ENCODE data around the gene JAK1.

JAK1 gene

GRCh38 chr1:64980745-64981600, 14.6 kb upstream of the JAK1 start:
- DNase-seq (ENCODE audit: low read depth in 2 of 2): no peak

GRCh38 chr1:64979358-64979757, 13.0 kb upstream of the JAK1 start:
- DNase-seq (ENCODE audit: low read depth in 2 of 2): no peak

- DNase-seq (ENCODE audit: low read depth in 2 of 2): no peak
Measured at GRCh38 chr1:64976361-64976760, 10.0 kb upstream of the JAK1 start.

- no peak for DNase-seq (ENCODE audit: low read depth in 2 of 2)
Measured at GRCh38 chr1:64975740-64976139, 9.4 kb upstream of the JAK1 start.

GRCh38 chr1:64975127-64975526, 8.8 kb upstream of the JAK1 start:
- no peak for DNase-seq (ENCODE audit: low read depth in 2 of 2)

- no peak for DNase-seq (ENCODE audit: low read depth in 2 of 2)
Measured at GRCh38 chr1:64974288-64974825, 8.0 kb upstream of the JAK1 start.

- DNase-seq (ENCODE audit: low read depth in 2 of 2): no peak
Measured at GRCh38 chr1:64973061-64973647, 6.8 kb upstream of the JAK1 start.

GRCh38 chr1:64969305-64970046, 3.1 kb upstream of the JAK1 start:
- no peak for DNase-seq (ENCODE audit: low read depth in 2 of 2)

- no peak for DNase-seq (ENCODE audit: low read depth in 2 of 2)
Measured at GRCh38 chr1:64967381-64967780, 1.0 kb upstream of the JAK1 start.

GRCh38 chr1:64965366-64966157, 787 bp downstream of the JAK1 start:
- peak in 1 of 2 donors; percentile 50 for DNase-seq (ENCODE audit: low read depth in 2 of 2)

GRCh38 chr1:64963466-64963865, 2.9 kb downstream of the JAK1 start:
- no peak for DNase-seq (ENCODE audit: low read depth in 2 of 2)

- DNase-seq (ENCODE audit: low read depth in 2 of 2): no peak
Measured at GRCh38 chr1:64962441-64962840, 3.9 kb downstream of the JAK1 start.

- DNase-seq (ENCODE audit: low read depth in 2 of 2): no peak
Measured at GRCh38 chr1:64961923-64962322, 4.4 kb downstream of the JAK1 start.

- no peak for DNase-seq (ENCODE audit: low read depth in 2 of 2)
Measured at GRCh38 chr1:64960731-64961130, 5.6 kb downstream of the JAK1 start.

- DNase-seq (ENCODE audit: low read depth in 2 of 2): no peak
Measured at GRCh38 chr1:64959986-64960385, 6.4 kb downstream of the JAK1 start.

- no peak for DNase-seq (ENCODE audit: low read depth in 2 of 2)
Measured at GRCh38 chr1:64956733-64957441, 9.5 kb downstream of the JAK1 start.

- no peak for DNase-seq (ENCODE audit: low read depth in 2 of 2)
Measured at GRCh38 chr1:64956010-64956640, 10.2 kb downstream of the JAK1 start.

- no peak for DNase-seq (ENCODE audit: low read depth in 2 of 2)
Measured at GRCh38 chr1:64955097-64956009, 11.0 kb downstream of the JAK1 start.

GRCh38 chr1:64953241-64953640, 13.1 kb downstream of the JAK1 start:
- no peak for DNase-seq (ENCODE audit: low read depth in 2 of 2)
